Psoas muscle (tissue), 8 donors: ENCODE data around the gene APBB1. TPM values are rescaled to one million over a fixed set of nuclear protein-coding genes. Genes with fewer than 3 reads are reported as not detected.

ENCODE experiments used
- ATAC-seq, 4 donors: fragments of 200-7000 bp; cut with Tn5 transposase; one replicate each; pipeline ENCODE4 v1.9.1; 2020; ENCODE audit warnings: moderate library complexity in 3 of 4, mild to moderate bottlenecking in 2 of 4
- DNase-seq, 2 donors: peaks; one replicate each; pipeline ENCODE4 v3.0.0-alpha.2; 2020
- H3K27ac ChIP-seq: fragments of 200-600 bp; one replicate; pipeline ENCODE4 v1.8.0; 2022
- H3K27me3 ChIP-seq, 3 donors: fragments of 200-600 bp in 1 of 3; one replicate each; pipeline versions ENCODE4 v1.6.1 to v1.8.0; 2013 to 2022; ENCODE audit warnings: low read length in 2 of 3, mild to moderate bottlenecking in 2 of 3, moderate library complexity in 1 of 3; ENCODE audit not compliant: insufficient read depth in 3 of 3
- H3K36me3 ChIP-seq, 2 donors: fragments of 200-600 bp in 1 of 2; one replicate each; pipeline versions ENCODE4 v1.6.1 to v1.8.0; 2013 to 2022; ENCODE audit warnings: low read depth in 1 of 2, mild to moderate bottlenecking in 1 of 2, moderate library complexity in 1 of 2; ENCODE audit not compliant: insufficient read depth in 1 of 2
- H3K4me1 ChIP-seq: fragments of 200-600 bp; one replicate; pipeline ENCODE4 v1.8.0; 2022
- H3K4me3 ChIP-seq: fragments of 200-600 bp; one replicate; pipeline ENCODE4 v1.8.0; 2022; ENCODE audit warnings: mild to moderate bottlenecking
- H3K9me3 ChIP-seq: fragments of 200-600 bp; one replicate; pipeline ENCODE4 v1.8.0; 2022
- WGBS, 3 donors: extraction: QIAGEN DNeasy Blood & Tissue Kit; methylation state at CpG; one replicate each; pipeline versions ENCODE4 v1.1.6 to v1.1.7; 2013; 5-methylcytosine and 5-hydroxymethylcytosine counted together
- intact Hi-C, 2 donors: fragments of 100-400 bp; cut with DNase I; formaldehyde crosslinking; loops; one replicate each; pipeline versions ENCODE4 v1.11.0 to v1.14.2; 2022
- polyA plus RNA-seq, 3 donors: library from polyadenylated mRNA; stranded (reverse); fragments of 200-250 nt; gene quantifications; one replicate each; pipeline ENCODE4 v1.2.3, GENCODE V29; 2013
- total RNA-seq, 4 donors: library from RNA; stranded (reverse); fragmentation: NEBNext Ultra II Directional in 2 of 4; extraction: Animal tissue kit (Norgen Biotek cat#: 25700) in 2 of 4; gene quantifications; one replicate each; pipeline versions ENCODE4 v1.2.1 to v1.2.4, GENCODE V29; 2021 to 2023
- TF ChIP-seq, protein P1 (sequence below): fragments of 200-600 bp; IDR thresholded peaks from one replicate; pipeline ENCODE4 v1.8.0; 2022; ENCODE audit warnings: antibody characterized with exemption
- donor health status: healthy with polysubstance abuse.
- donor health status: DM: no; HTN: no; CAD: no; lungs with moderate emphysema.
- donor health status: Bipolar disorder and iron deficiency.
- donor health status: healthy.
- donor health status: DM: yes; HTN: yes; CAD: no.
- donor health status: DM: no; HTN: no; CAD: no.
- donor health status: DM: no; HTN: no; CAD: no.
- donor health status: DM: yes; HTN: yes; CAD: no.

The APBB1 gene
- total and polyA plus RNA-seq, 7 donors, result 36.5 to 53.9 (median 42.5) TPM

DNA sequence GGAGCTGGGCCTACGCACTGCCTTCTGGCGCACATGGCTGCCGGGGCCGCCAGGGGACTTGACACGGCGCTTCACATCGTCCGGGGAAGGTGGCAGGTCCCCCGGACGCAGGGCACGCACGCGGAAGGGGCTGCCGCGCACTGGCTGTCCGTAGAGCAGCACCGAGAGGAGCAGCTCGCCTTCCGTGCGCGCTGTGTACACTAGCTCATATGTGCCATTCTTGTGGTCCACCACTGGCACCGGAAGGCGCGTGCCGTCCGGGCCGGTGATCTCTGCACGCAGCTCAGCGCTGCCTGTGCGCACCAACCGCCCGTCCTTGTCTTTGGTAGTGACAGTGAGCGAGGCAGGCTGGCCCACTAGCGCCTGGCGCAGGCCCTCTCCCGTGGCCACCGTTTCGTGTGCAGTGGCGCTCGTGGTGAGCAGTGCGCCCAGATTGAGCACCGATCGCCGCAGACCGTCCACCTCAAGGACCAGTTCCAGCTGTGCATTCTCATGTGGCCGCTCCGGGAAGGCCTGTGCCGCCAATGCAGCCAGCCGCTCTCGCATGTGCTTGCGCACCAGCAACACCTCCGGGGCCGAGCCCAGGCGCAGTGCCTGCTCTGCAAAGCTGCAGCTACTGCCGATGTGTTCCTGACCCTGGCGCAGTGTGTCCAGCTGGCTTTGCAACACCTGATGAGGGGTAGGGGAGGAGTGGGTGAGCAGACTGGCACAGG, 37.6 kb upstream of the APBB1 start:
- DNase-seq, result no peak
- 96 to 97% (median 96%) methylated on average over 56 of the region's 56 CpGs for WGBS, 3 donors
- Histone ChIP-seq H3K27me3 (no peaks in the 10 kb centered on the region), H3K4me3 (no peak overlapping the region), H3K36me3 (peaks cover 2 to 87% of the 10 kb centered on the region in 2 donors), H3K9me3 (no peaks in the 10 kb centered on the region), H3K27ac (no peak overlapping the region), H3K4me1 (peaks cover 11% of the 10 kb centered on the region)
- intact Hi-C loops, result no loop called here
- ATAC-seq, result no peak
- TF ChIP-seq, protein P1, sequence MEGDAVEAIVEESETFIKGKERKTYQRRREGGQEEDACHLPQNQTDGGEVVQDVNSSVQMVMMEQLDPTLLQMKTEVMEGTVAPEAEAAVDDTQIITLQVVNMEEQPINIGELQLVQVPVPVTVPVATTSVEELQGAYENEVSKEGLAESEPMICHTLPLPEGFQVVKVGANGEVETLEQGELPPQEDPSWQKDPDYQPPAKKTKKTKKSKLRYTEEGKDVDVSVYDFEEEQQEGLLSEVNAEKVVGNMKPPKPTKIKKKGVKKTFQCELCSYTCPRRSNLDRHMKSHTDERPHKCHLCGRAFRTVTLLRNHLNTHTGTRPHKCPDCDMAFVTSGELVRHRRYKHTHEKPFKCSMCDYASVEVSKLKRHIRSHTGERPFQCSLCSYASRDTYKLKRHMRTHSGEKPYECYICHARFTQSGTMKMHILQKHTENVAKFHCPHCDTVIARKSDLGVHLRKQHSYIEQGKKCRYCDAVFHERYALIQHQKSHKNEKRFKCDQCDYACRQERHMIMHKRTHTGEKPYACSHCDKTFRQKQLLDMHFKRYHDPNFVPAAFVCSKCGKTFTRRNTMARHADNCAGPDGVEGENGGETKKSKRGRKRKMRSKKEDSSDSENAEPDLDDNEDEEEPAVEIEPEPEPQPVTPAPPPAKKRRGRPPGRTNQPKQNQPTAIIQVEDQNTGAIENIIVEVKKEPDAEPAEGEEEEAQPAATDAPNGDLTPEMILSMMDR, result no peak

DNA sequence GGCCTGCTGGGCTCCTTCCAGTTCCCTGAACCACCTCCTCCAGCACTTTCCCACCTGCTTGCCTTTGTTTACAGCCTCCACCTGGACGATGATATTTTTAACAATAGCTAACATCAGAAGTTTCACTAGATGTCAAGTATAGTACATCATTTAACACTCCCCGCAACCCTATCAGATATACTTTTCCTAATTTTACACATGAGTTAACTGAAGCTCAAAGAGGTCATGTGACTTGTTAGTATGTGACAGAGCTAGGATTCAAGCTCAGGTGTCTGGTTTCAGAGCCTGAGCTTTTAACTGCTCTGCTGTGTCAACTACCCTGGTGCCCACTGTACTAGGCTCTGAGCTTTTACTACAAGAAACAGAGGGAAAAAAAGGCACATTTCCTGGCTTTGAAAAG, 36.2 kb upstream of the APBB1 start:
- ATAC-seq, result peak; percentile 50 to 88 (median 84)
- no peak overlapping the region for H3K4me3 ChIP-seq
- H3K27ac ChIP-seq, result peak overlapping the region; percentile 67
- 26 to 63% (median 45%) methylated on average over 2 of the region's 2 CpGs for WGBS, 3 donors
- peaks cover 6 to 88% of the 10 kb centered on the region in 2 donors for H3K36me3 ChIP-seq
- no peaks in the 10 kb centered on the region for H3K9me3 ChIP-seq
- TF ChIP-seq, protein P1, result no peak
- H3K4me1 ChIP-seq, result peaks cover 11% of the 10 kb centered on the region
- intact Hi-C loops, result no loop called here
- no peak for DNase-seq
- no peaks in the 10 kb centered on the region for H3K27me3 ChIP-seq

DNA sequence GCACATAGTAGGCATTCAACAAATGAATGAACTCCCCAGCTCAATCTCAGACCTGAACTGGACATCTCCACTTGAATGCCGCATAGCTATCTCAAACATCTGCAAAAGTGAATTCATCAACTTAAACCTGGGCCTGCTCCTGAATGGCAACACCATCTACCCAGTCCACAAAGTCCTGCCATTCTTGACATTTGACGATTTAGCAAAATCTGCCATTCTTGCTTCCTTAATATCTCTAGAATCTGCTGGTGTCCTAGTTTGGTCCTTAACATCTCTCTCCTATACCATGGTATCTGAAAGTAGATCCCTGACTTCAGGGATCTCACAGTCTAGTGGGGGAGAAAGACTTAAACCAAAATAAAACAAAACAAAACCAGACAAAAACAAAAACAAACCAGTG, 34.3 kb upstream of the APBB1 start:
- H3K27me3 ChIP-seq, result no peaks in the 10 kb centered on the region
- H3K4me1 ChIP-seq, result peaks cover 11% of the 10 kb centered on the region
- intact Hi-C loops, result no loop called here
- H3K9me3 ChIP-seq, result no peaks in the 10 kb centered on the region
- TF ChIP-seq, protein P1, result no peak
- DNase-seq (no peak), ATAC-seq (no peak)
- H3K36me3 ChIP-seq, result peaks cover 10 to 89% of the 10 kb centered on the region in 2 donors
- no peak overlapping the region for H3K4me3 ChIP-seq
- H3K27ac ChIP-seq, result no peak overlapping the region
- 93 to 96% (median 94%) methylated on average over 2 of the region's 2 CpGs for whole genome bisulfite sequencing, 3 donors

DNA sequence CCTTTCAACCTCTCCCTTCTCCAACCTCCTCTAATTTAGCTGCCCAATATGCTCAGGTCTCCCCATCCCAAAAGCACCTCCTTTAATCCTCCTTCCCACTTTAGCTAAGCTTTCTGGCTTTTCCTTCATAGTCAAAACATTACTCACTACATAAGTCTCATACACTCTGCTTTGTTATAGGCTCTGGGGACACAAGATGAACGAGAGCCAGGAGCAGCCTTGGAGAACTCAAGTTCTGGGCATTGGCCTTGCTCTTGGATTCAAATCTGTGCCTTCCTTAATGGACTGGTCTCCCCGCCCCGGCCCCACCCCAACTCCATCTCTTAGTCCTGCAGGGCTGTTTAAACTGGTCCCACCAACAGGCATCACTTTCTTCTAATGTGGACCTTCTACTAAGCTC, 33.3 kb upstream of the APBB1 start:
- intact Hi-C loops, result no loop called here
- Histone ChIP-seq H3K27me3 (no peaks in the 10 kb centered on the region), H3K4me3 (no peak overlapping the region), H3K4me1 (peaks cover 11% of the 10 kb centered on the region), H3K27ac (no peak overlapping the region), H3K36me3 (peaks cover 10 to 88% of the 10 kb centered on the region in 2 donors), H3K9me3 (no peaks in the 10 kb centered on the region)
- DNase-seq, result no peak
- 85 to 90% (median 88%) methylated on average over 3 of the region's 3 CpGs for WGBS, 3 donors
- TF ChIP-seq, protein P1, result no peak
- no peak for ATAC-seq

DNA sequence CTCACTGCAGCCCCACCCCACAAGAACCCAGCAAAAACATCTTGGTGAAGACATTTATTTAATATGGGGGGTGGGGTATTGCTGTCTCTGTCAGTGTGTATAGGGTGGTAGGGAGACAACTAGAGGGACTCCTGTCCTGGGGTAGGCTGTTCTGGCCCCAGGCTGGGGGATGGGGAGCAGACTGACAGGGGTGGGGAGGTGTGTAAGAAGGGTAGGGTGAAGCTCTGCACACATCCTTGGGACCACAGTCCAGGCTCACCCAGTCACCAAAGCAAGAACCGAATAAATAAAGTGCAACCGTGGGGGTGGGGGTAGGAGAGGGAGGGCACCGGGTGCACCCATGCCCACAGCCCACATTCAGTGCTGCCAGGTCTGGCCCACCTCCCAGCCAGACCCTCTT, 29.7 kb upstream of the APBB1 start:
- DNase-seq, result no peak
- Histone ChIP-seq H3K4me1 (no peaks in the 10 kb centered on the region), H3K9me3 (no peaks in the 10 kb centered on the region), H3K27ac (no peak overlapping the region), H3K4me3 (no peak overlapping the region), H3K27me3 (no peaks in the 10 kb centered on the region), H3K36me3 (peaks cover 7 to 54% of the 10 kb centered on the region in 2 donors)
- TF ChIP-seq, protein P1, result no peak
- intact Hi-C loops, result no loop called here
- 91 to 95% (median 94%) methylated on average over 3 of the region's 3 CpGs for WGBS, 3 donors
- no peak for ATAC-seq
